HUES64 (cell line): ENCODE data around the gene WARS2.
A peak's percentile ranks its signal among the peaks of the same experiment; 100 is the strongest.
"Not testable (repeated sequence)": the region's sequence is repeated elsewhere in the genome, so short reads cannot be mapped to it uniquely, and the experiment has no call there.

Experiments
- H3K27ac ChIP-seq: 2 replicates; pipeline ENCODE4 v1.7.0; 2013; ENCODE audit warnings: low read depth, low read length, inconsistent platforms
- H3K27me3 ChIP-seq: 2 replicates; pipeline ENCODE4 v1.6.1; 2013; ENCODE audit warnings: mild to moderate bottlenecking, low read length; ENCODE audit not compliant: insufficient read depth
- H3K36me3 ChIP-seq: 2 replicates; pipeline ENCODE4 v1.6.1; 2013; ENCODE audit warnings: mild to moderate bottlenecking, low read length; ENCODE audit not compliant: insufficient read depth
- H3K4me1 ChIP-seq: 2 replicates; pipeline ENCODE4 v1.6.1; 2013; ENCODE audit warnings: mild to moderate bottlenecking, low read length, moderate library complexity; ENCODE audit not compliant: insufficient read depth
- H3K4me3 ChIP-seq: 2 replicates; pipeline ENCODE4 v1.5.1; 2013; ENCODE audit warnings: mild to moderate bottlenecking, low read length, moderate library complexity
- H3K9ac ChIP-seq: 2 replicates; pipeline ENCODE4 v1.6.1; 2013; ENCODE audit warnings: mild to moderate bottlenecking, low read depth, low read length
- H3K9me3 ChIP-seq: 2 replicates; pipeline ENCODE4 v1.6.1; 2013; ENCODE audit warnings: low read depth, low read length; ENCODE audit not compliant: insufficient read depth
- WGBS: fragments of 150-250, 120-280 bp; methylation state at CpG from one replicate; pipeline ENCODE4 v1.1.7; 2013; ENCODE audit warnings: missing lambda C conversion rate; 5-methylcytosine and 5-hydroxymethylcytosine counted together

WARS2 gene

DNA sequence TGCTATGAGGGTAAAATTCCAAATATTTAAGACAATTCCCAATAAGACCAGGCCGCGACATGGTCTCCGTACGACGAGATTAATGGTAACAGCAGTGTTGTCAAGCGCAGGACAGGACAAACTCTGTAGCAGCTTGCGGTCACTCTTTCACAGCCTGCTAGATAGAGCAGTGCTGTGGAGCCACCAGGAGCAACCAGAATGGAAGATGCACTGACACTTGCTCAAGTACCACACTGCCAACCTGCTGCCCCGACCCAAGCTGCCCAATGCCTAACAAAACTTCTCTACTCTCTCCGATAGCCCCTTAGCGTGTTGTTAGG is 636 bp downstream of the WARS2 start:
- peak overlapping the region; percentile 82 for H3K4me3 ChIP-seq
- peak overlapping the region; percentile 89 for H3K9ac ChIP-seq
- H3K9me3 ChIP-seq: no peaks in the 10 kb centered on the region
- H3K4me1 ChIP-seq: peaks cover 11% of the 10 kb centered on the region
- no peaks in the 10 kb centered on the region for H3K27me3 ChIP-seq
- H3K36me3 ChIP-seq: no peaks in the 10 kb centered on the region
- H3K27ac ChIP-seq: peak overlapping the region; percentile 86; the same call in 1 of the 2 replicates
- WGBS: 3% methylated on average over 8 of the region's 10 CpGs

DNA sequence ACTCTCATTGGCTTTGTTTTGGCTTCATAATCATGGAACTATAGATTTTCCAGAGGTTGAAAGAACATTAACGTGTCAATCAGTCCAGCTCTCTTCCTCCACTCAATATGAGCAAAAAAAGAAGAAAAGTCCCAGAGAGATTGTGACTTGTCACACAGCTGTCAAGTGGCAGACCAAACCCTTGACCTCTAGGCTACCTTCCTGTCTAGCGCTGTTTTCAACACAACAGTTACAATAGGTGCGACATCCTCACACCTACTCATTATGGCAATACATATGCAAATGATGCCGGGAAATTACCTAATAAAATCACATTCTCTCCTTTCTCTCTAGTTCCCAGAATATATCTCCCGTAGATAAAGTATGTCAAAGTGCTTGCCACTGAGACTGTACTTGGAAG is 1.1 kb downstream of the WARS2 start:
- H3K27ac ChIP-seq: peak overlapping the region; percentile 86; the same call in 1 of the 2 replicates

DNA sequence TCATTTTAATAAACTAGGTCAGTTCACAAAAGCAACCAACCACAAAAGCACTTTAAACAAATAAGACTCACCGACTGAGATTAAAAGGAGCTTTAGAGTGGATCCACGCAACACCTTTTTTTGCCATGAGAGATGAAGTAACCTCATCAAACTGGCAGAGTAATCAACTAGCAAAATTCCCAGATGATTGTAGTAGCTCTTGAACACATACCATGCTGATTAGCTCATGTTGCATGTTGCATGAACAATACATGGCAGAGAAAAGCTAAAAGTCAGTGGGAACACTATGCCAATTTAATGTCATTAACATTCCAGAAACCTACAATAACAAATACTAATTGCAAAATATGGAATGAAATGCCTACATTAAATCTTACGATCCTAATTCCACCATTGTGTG is 4.1 kb downstream of the WARS2 start:
- no peaks in the 10 kb centered on the region for H3K36me3 ChIP-seq
- no peak overlapping the region for H3K27ac ChIP-seq
- H3K4me3 ChIP-seq: no peak overlapping the region
- H3K9me3 ChIP-seq: no peaks in the 10 kb centered on the region
- H3K4me1 ChIP-seq: peaks cover 11% of the 10 kb centered on the region
- H3K27me3 ChIP-seq: no peaks in the 10 kb centered on the region
- WGBS: 95% methylated on average over 2 of the region's 3 CpGs
- H3K9ac ChIP-seq: no peak overlapping the region

More for the DNA sequence above, 1.1 kb downstream of the WARS2 start:
- Histone ChIP-seq H3K27me3 (no peaks in the 10 kb centered on the region), H3K9ac (peak overlapping the region; percentile 89), H3K9me3 (no peaks in the 10 kb centered on the region), H3K36me3 (no peaks in the 10 kb centered on the region), H3K4me3 (peak overlapping the region; percentile 82), H3K4me1 (peaks cover 11% of the 10 kb centered on the region)
- WGBS: 21% methylated on average over 5 of the region's 5 CpGs

DNA sequence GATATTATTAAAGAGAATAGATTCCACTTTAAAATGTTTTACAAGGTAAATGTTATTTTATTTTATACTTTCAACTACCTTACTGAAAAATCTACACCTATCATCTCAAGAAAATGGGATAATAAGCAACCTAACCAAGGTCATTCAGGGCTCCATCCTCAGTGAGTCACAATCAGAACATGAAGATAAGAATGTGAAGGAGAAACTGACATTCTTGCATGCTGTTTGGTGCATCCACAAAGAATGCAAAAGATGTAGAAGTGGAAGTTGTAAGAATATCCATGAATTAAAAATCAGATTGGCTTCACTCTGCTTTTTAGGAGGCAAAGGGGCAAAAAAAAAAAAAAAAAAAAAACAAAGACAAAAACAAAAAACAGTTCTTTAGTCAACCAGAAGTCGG is 6.5 kb downstream of the WARS2 start:
- no peak overlapping the region for H3K27ac ChIP-seq
- H3K9me3 ChIP-seq: no peaks in the 10 kb centered on the region
- H3K4me1 ChIP-seq: peaks cover under 1% of the 10 kb centered on the region; the same call in 1 of the 2 replicates
- no peaks in the 10 kb centered on the region for H3K27me3 ChIP-seq
- H3K4me3 ChIP-seq: no peak overlapping the region
- 94% methylated on average over 1 of the region's 1 CpG for WGBS
- H3K36me3 ChIP-seq: no peaks in the 10 kb centered on the region
- H3K9ac ChIP-seq: no peak overlapping the region

DNA sequence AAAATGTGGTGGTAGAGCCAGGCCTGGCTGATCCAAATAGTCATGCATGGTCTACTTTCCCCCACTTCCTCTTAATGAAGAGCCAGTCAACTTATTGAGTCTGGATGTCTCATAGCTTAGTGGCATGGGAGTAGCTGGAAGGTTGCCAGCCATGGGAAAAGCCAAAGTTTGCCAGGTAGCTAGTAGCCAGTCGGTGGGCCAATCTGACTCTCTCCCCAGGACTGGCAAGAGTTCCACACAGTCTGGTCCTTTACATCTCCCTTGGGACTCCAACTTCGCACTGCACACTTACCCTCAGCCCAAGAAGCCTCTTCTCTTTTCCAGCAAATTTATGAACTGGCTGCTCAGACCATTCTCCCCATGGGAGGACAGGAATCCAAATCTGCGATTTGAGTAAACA is 8.3 kb downstream of the WARS2 start:
- no peak overlapping the region for H3K4me3 ChIP-seq
- H3K27me3 ChIP-seq: no peaks in the 10 kb centered on the region
- H3K27ac ChIP-seq: no peak overlapping the region
- H3K4me1 ChIP-seq: no peaks in the 10 kb centered on the region
- no peaks in the 10 kb centered on the region for H3K36me3 ChIP-seq
- H3K9me3 ChIP-seq: no peaks in the 10 kb centered on the region
- H3K9ac ChIP-seq: no peak overlapping the region
- 96% methylated on average over 3 of the region's 3 CpGs for WGBS

DNA sequence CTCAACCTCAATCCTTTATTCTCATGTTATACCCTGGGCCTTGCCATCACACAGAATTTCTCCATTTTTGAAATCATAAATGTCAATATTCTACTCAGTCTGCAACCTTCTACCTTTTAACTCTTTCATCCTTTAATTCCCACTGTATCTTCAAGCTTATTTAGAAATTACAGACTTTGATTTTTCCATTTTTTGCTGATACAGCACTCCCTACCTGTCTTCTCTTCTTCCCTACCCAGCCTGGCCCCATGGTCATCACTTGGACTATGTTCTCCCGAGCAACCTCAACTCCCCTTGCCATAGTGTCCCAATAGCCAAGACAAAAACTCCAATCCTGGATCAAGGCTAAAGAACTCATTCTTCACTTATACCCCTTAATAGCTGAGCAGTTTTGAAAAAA is 14.6 kb downstream of the WARS2 start:
- no peak overlapping the region for H3K4me3 ChIP-seq
- H3K9me3 ChIP-seq: no peaks in the 10 kb centered on the region
- H3K27me3 ChIP-seq: no peaks in the 10 kb centered on the region
- H3K36me3 ChIP-seq: no peaks in the 10 kb centered on the region
- H3K9ac ChIP-seq: no peak overlapping the region
- 94% methylated on average over 1 of the region's 1 CpG for WGBS
- no peaks in the 10 kb centered on the region for H3K4me1 ChIP-seq
- no peak overlapping the region for H3K27ac ChIP-seq

DNA sequence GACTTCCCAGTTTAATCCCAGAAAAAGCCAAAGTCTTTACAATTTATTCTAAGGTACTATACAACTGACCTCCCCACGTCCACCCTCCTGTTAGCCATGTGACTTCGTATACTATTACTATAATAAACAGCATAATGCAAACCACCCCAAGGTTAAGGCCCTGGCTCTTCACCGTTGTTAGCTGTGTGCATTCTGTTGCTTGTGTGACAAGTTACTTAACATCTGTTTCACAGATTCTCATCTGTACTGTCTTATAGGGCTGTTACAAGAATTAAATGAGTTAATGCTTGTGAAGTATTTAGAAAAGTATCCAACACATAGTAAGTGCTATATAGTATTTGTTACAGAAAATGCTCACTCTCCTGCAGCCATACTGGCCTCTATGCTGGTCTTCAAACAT is 15.7 kb downstream of the WARS2 start:
- no peak overlapping the region for H3K4me3 ChIP-seq
- H3K9me3 ChIP-seq: no peaks in the 10 kb centered on the region
- H3K4me1 ChIP-seq: no peaks in the 10 kb centered on the region
- H3K9ac ChIP-seq: no peak overlapping the region
- H3K27ac ChIP-seq: no peak overlapping the region
- WGBS: 96% methylated on average over 3 of the region's 3 CpGs
- H3K27me3 ChIP-seq: no peaks in the 10 kb centered on the region
- H3K36me3 ChIP-seq: no peaks in the 10 kb centered on the region

DNA sequence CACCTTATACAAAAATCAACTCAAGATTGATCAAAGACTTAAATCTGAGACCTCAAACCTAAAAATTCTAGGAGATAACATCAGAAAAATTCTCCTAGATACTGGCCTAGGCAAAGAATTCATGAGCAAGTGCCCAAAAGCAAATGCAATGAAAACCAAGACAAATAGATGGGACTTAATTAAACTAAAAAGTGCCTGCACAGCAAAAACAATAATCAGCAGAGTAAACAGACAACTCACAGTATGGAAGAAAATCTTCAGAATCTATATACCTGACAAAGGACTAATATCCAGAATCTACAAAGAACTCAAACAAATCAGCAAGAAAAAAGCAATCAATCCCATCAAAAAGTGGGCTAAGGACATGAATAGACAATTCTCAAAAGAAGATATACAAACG is 18.6 kb downstream of the WARS2 start:
- H3K36me3 ChIP-seq, H3K27me3 ChIP-seq, H3K9me3 ChIP-seq, H3K4me3 ChIP-seq, H3K9ac ChIP-seq, H3K27ac ChIP-seq, H3K4me1 ChIP-seq: not testable (repeated sequence)
- 94% methylated on average over 1 of the region's 1 CpG for WGBS

DNA sequence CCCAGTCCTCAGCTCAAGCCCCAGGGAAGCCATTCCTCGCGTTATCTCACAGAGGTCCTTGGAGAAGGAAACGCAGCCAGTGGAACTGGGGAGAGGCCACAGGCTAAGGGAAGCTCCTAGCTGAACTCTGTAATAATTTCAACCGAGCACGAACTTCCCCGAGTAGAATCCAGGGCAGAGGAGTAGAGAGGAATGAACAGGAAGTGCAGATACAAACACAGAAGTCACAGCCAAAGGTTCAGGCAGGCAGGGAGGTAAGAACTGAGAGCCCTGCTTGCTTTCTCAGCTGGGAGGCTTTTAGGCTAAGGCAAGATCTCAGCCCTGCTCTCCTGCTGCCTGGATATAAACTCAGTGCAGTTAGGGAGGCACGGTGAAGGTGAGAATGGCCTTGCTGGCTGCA is 23.7 kb downstream of the WARS2 start:
- H3K4me3 ChIP-seq: no peak overlapping the region
- peaks cover 21% of the 10 kb centered on the region for H3K4me1 ChIP-seq
- H3K9me3 ChIP-seq: no peaks in the 10 kb centered on the region
- 0 out of 2 replicates have a peak overlapping the region, but pooled peaks have one; percentile 3 for H3K9ac ChIP-seq
- no peak overlapping the region for H3K27ac ChIP-seq
- WGBS: 57% methylated on average over 7 of the region's 7 CpGs
- H3K36me3 ChIP-seq: no peaks in the 10 kb centered on the region
- H3K27me3 ChIP-seq: no peaks in the 10 kb centered on the region

DNA sequence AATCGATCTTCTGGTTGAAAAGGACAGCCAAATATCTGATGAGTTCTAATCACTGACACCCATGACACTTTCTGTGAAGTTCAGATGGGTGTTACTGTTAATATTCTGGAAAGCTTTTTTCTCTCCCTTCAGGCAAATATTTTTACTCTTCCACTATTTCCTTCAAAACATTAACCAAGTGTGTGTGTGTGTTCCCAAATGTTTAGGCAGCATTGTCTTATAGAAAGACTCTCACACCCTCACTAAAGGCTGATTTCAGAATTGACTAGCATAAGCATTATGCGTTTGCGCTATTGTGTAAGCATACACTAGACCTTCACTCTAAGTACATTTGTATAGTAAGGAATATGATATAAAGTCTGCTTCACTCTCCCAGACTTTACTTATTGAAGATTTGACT is 24.7 kb downstream of the WARS2 start:
- 100% methylated on average over 1 of the region's 3 CpGs for WGBS
- no peak overlapping the region; the same call in 1 of the 2 replicates for H3K9ac ChIP-seq
- H3K4me3 ChIP-seq: no peak overlapping the region
- no peak overlapping the region for H3K27ac ChIP-seq
- H3K9me3 ChIP-seq: no peaks in the 10 kb centered on the region
- no peaks in the 10 kb centered on the region for H3K27me3 ChIP-seq
- peaks cover 21% of the 10 kb centered on the region for H3K4me1 ChIP-seq
- no peaks in the 10 kb centered on the region for H3K36me3 ChIP-seq

DNA sequence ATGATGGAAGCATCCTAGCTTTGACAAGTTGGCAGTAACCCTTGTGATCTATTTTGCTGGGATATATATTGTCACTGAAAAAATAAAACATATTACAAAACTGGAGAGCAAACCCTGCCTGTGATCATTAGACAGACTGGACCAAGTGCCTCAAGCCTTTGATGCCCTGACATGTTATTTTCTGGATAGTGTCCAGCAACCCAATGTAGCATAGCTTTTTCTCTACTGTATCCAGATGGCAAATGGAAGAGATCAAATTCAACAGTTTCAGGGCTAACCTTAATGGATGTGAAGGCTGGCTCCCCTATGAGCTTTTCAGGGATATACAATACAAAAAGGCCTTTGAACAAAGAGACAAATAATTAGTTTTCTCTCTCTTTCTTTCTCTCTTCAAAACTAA is 25.1 kb downstream of the WARS2 start:
- Histone ChIP-seq H3K4me3 (no peak overlapping the region), H3K9me3 (no peaks in the 10 kb centered on the region), H3K4me1 (peaks cover 21% of the 10 kb centered on the region), H3K27ac (no peak overlapping the region), H3K9ac (no peak overlapping the region; the same call in 1 of the 2 replicates), H3K36me3 (no peaks in the 10 kb centered on the region), H3K27me3 (no peaks in the 10 kb centered on the region)

DNA sequence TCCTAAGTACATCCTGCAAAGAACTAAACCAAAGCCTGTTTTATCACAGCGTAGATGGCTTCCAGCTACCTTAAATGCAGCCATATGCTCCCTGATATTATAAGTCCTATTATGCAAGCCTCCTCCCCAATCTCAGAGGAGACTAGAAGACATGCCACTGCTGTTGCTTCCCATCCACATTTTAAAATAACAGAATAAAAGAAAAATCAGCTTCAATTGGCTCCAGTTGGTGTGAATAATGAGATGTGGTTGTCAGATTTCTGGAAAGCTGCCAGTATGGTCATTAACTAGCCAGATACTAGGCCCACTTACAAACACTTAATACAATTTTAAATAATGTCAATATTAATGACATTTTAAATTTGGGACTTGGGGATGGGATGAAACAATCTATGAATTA is 25.7 kb downstream of the WARS2 start:
- Histone ChIP-seq H3K27me3 (no peaks in the 10 kb centered on the region), H3K4me1 (peaks cover 21% of the 10 kb centered on the region), H3K27ac (no peak overlapping the region), H3K36me3 (no peaks in the 10 kb centered on the region), H3K4me3 (no peak overlapping the region), H3K9ac (no peak overlapping the region), H3K9me3 (no peaks in the 10 kb centered on the region)
- WGBS: 94% methylated on average over 1 of the region's 1 CpG
